Neural progenitor cell (in vitro differentiated cells): ENCODE results near the gene DEXI. TPM values are rescaled to one million over a fixed set of nuclear protein-coding genes. Genes with fewer than 3 reads are reported as not detected.

Experiments
- DNase-seq: peaks from one replicate; pipeline ENCODE4 v3.0.0-alpha.2; 2016; ENCODE audit warnings: low spot score
- H2AFZ ChIP-seq: fragments of 200-600 bp; sonication (generic); replicated peaks from 2 replicates; pipeline ENCODE4 v1.6.1; 2016; ENCODE audit warnings: antibody characterized with exemption
- H3F3A ChIP-seq: fragments of 200-600 bp; sonication (generic); 2 replicates; pipeline ENCODE4 v1.6.1; 2016; ENCODE audit warnings: antibody characterized with exemption, low read depth
- H3K27ac ChIP-seq: fragments of 200-600 bp; sonication (generic); 2 replicates; pipeline ENCODE4 v1.5.1; 2016; ENCODE audit warnings: mild to moderate bottlenecking
- H3K27me3 ChIP-seq: fragments of 200-600 bp; sonication (generic); 2 replicates; pipeline ENCODE4 v1.6.1; 2016; ENCODE audit warnings: mild to moderate bottlenecking, moderate library complexity
- H3K36me3 ChIP-seq: fragments of 200-600 bp; sonication (generic); 2 replicates; pipeline ENCODE4 v1.5.1; 2016
- H3K4me1 ChIP-seq: fragments of 200-600 bp; sonication (generic); 2 replicates; pipeline ENCODE4 v1.6.1; 2016; ENCODE audit warnings: mixed run types
- H3K4me2 ChIP-seq: fragments of 200-600 bp; sonication (generic); 2 replicates; pipeline ENCODE4 v1.6.1; 2016
- H3K4me3 ChIP-seq: fragments of 200-600 bp; sonication (generic); 2 replicates; pipeline ENCODE4 v1.5.1; 2016
- H3K79me2 ChIP-seq: fragments of 200-600 bp; sonication (generic); 2 replicates; pipeline ENCODE4 v1.6.1; 2016; ENCODE audit warnings: low read depth
- H3K9ac ChIP-seq: fragments of 200-600 bp; sonication (generic); 2 replicates; pipeline ENCODE4 v1.6.1; 2016
- H3K9me3 ChIP-seq: fragments of 200-600 bp; sonication (generic); 2 replicates; pipeline ENCODE4 v1.5.1; 2016; ENCODE audit warnings: low read depth
- H4K20me1 ChIP-seq: fragments of 200-600 bp; sonication (generic); 2 replicates; pipeline ENCODE4 v1.6.1; 2016; ENCODE audit warnings: low read depth
- H3K27ac Mint-ChIP-seq: 3 replicates; pipeline ENCODE4 v1.8.0; 2021; ENCODE audit warnings: mixed read lengths
- H3K27me3 Mint-ChIP-seq: 2 replicates; pipeline ENCODE4 v1.8.0; 2022; ENCODE audit warnings: low read depth, mild to moderate bottlenecking, inconsistent platforms, moderate library complexity, mixed read lengths; ENCODE audit not compliant: insufficient read depth
- H3K36me3 Mint-ChIP-seq: 3 replicates; pipeline ENCODE4 v1.8.0; 2021; ENCODE audit warnings: mixed read lengths
- H3K4me1 Mint-ChIP-seq: 3 replicates; pipeline ENCODE4 v1.8.0; 2021; ENCODE audit warnings: mixed read lengths
- H3K4me3 Mint-ChIP-seq: 3 replicates; pipeline ENCODE4 v1.8.0; 2021; ENCODE audit warnings: mild to moderate bottlenecking, moderate library complexity, mixed read lengths
- H3K9me3 Mint-ChIP-seq: 3 replicates; pipeline ENCODE4 v1.8.0; 2020; ENCODE audit warnings: mixed read lengths
- CTCF ChIP-seq: fragments of 200-600 bp; sonication (generic); IDR thresholded peaks from 2 replicates; pipeline ENCODE4 v1.5.1; 2017; ENCODE audit warnings: antibody characterized with exemption, mild to moderate bottlenecking
- EZH2 ChIP-seq: fragments of 200-600 bp; sonication (generic); IDR thresholded peaks from 2 replicates; pipeline ENCODE4 v1.6.1; 2017; ENCODE audit warnings: antibody characterized with exemption, mild to moderate bottlenecking, moderate library complexity
- EZH2phosphoT487 ChIP-seq: fragments of 200-600 bp; sonication (generic); IDR thresholded peaks from 2 replicates; pipeline ENCODE4 v1.6.1; 2017; ENCODE audit warnings: antibody characterized with exemption
- total RNA-seq: library from RNA; depleted of rRNA; stranded (reverse); fragments of >200 nt; gene quantifications from 2 replicates; pipeline ENCODE4 v1.2.3, GENCODE V29; 2015; ENCODE audit warnings: low replicate concordance

The DEXI gene
- total RNA-seq, 1 donor from 2014 or later = 16.4 TPM

- no peak for DNase-seq
- Histone ChIP-seq H3K4me3 (no peak overlapping the region), H3K9me3 (no peaks in the 10 kb centered on the region), H3K79me2 (no peaks in the 10 kb centered on the region), H3K9ac (no peak overlapping the region), H3K27ac (no peak overlapping the region), H3K4me1 (no peaks in the 10 kb centered on the region), H2AFZ (no peak overlapping the region), H3K27me3 (no peaks in the 10 kb centered on the region), H3F3A (no peaks in the 10 kb centered on the region), H4K20me1 (no peaks in the 10 kb centered on the region), H3K36me3 (no peaks in the 10 kb centered on the region), H3K4me2 (no peak overlapping the region)
- TF ChIP-seq EZH2phosphoT487 (no peak), EZH2 (no peak), CTCF (no peak)
- Mint-ChIP-seq H3K9me3 (no peaks in the 10 kb centered on the region), H3K27me3 (no peaks in the 10 kb centered on the region), H3K4me1 (peaks cover 5% of the 10 kb centered on the region), H3K36me3 (no peaks in the 10 kb centered on the region), H3K27ac (no peak overlapping the region), H3K4me3 (no peak overlapping the region)
These were observed 23.9 kb upstream of the DEXI start for GRCh38 chr16:10966129-10966528.

GRCh38 chr16:10965440-10966061, 23.3 kb upstream of the DEXI start:
- no peaks in the 10 kb centered on the region for H3K9me3 ChIP-seq
- H3K4me3 ChIP-seq = no peak overlapping the region
- H3K9me3 Mint-ChIP-seq = no peaks in the 10 kb centered on the region
- no peaks in the 10 kb centered on the region for H3K36me3 ChIP-seq
- H3K36me3 Mint-ChIP-seq = no peaks in the 10 kb centered on the region
- no peak overlapping the region for H3K27ac Mint-ChIP-seq
- H3K4me2 ChIP-seq = no peak overlapping the region
- H4K20me1 ChIP-seq = no peaks in the 10 kb centered on the region
- no peak for DNase-seq
- no peaks in the 10 kb centered on the region for H3K79me2 ChIP-seq
- no peak overlapping the region for H3K9ac ChIP-seq
- H3F3A ChIP-seq = no peaks in the 10 kb centered on the region
- H3K4me1 ChIP-seq = no peaks in the 10 kb centered on the region
- H3K27me3 ChIP-seq = no peaks in the 10 kb centered on the region
- H2AFZ ChIP-seq = no peak overlapping the region
- peaks cover 5% of the 10 kb centered on the region for H3K4me1 Mint-ChIP-seq
- TF ChIP-seq CTCF = no peak
- TF ChIP-seq EZH2 = no peak
- TF ChIP-seq EZH2phosphoT487 = no peak
- no peaks in the 10 kb centered on the region for H3K27me3 Mint-ChIP-seq
- H3K27ac ChIP-seq = no peak overlapping the region
- no peak overlapping the region for H3K4me3 Mint-ChIP-seq

DNA sequence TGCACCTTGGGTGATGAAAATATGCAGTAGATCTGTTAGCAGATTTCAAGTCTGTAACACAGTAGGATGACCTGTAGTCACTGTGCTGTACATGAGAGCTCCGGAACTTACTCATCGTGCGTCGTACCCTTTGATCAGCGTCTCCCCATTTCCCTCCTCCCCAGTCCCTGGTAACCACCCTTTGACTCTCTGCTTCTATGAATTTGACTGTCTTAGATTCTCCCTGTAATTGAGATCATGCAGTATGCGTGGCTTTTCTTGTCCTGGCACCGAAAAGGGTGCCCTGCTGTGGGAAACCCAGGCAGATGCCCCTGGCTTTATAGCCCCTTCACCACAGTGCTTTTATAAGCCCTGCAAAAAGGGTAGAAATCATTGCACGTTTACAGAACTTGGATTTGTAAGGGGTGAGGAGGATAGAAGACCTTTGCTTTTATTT, 22.6 kb upstream of the DEXI start:
- Histone ChIP-seq H3K27me3 (no peaks in the 10 kb centered on the region), H4K20me1 (no peaks in the 10 kb centered on the region), H3K27ac (no peak overlapping the region), H3K4me2 (no peak overlapping the region), H3K36me3 (no peaks in the 10 kb centered on the region), H3K4me1 (no peaks in the 10 kb centered on the region), H3F3A (no peaks in the 10 kb centered on the region), H2AFZ (no peak overlapping the region), H3K9ac (no peak overlapping the region), H3K79me2 (no peaks in the 10 kb centered on the region), H3K9me3 (no peaks in the 10 kb centered on the region), H3K4me3 (no peak overlapping the region)
- peaks cover 5% of the 10 kb centered on the region for H3K4me1 Mint-ChIP-seq
- no peaks in the 10 kb centered on the region for H3K9me3 Mint-ChIP-seq
- no peak overlapping the region for H3K4me3 Mint-ChIP-seq
- H3K27me3 Mint-ChIP-seq = no peaks in the 10 kb centered on the region
- no peak overlapping the region for H3K27ac Mint-ChIP-seq
- no peaks in the 10 kb centered on the region for H3K36me3 Mint-ChIP-seq
- no peak for DNase-seq
- TF ChIP-seq CTCF (no peak), EZH2 (no peak), EZH2phosphoT487 (no peak)
